ENCODE measurements around the gene LEMD2. TPM values are rescaled to one million over a fixed set of nuclear protein-coding genes. Genes with fewer than 3 reads are reported as not detected.

LEMD2 gene
- polyA plus RNA-seq, 1 of the 3 experiments (the other 2 are of a cell fraction) = 56.5 TPM

DNA sequence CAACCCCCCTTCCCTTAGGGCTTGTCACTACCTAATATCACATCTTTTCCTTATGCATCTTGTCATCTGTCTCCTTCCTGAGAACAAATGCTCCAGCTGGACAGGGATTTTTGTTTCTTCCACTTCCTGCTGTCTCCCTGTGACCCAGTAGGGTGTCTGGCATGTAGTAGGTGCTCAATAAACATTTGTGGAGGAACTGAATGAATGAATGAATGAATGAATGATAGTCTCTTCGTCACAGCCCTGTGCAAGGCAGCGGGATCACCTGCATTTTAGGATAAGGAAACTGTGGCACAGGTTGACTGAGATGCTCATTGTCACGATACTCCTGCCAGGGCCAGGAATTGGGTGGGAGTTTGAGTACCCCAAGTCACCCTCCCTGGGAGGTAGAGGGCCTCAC, 14.2 kb downstream of the LEMD2 start:
- Histone ChIP-seq H3K4me2 (no peak overlapping the region), H3K4me1 (ENCODE audit: control insufficient read depth in 1 of 2, insufficient read depth in 2 of 2, low read depth in 1 of 2, low read length in 1 of 2) (peaks cover 14 to 36% of the 10 kb centered on the region in 2 experiments; a peak in 3 of 4 replicates), H3K27ac (ENCODE audit: low read depth in 2 of 2, low read length in 1 of 2) (no peak overlapping the region), H3F3A (replicated peaks; ENCODE audit: insufficient read depth) (peaks cover 41% of the 10 kb centered on the region), H4K20me1 (ENCODE audit: insufficient read depth) (no peaks in the 10 kb centered on the region; the same call in 1 of the 2 replicates), H3K79me2 (ENCODE audit: insufficient read depth) (0 out of 2 replicates have a peak, but pooled peaks cover 7% of the 10 kb centered on the region), H3K27me3 (ENCODE audit: insufficient read depth) (no peaks in the 10 kb centered on the region), H3K9me3 (no peaks in the 10 kb centered on the region), H3K36me3 (replicated peaks in 1 of 2; ENCODE audit: control insufficient read depth in 1 of 2, insufficient read depth in 2 of 2, low read length in 1 of 2) (peaks cover 60 to 66% of the 10 kb centered on the region in 2 experiments), H3K4me3 (ENCODE audit: low read depth in 2 of 2, low read length in 1 of 2) (no peak overlapping the region), H3K9me2 (no peaks in the 10 kb centered on the region), H3K9ac (no peak overlapping the region), H2AFZ (ENCODE audit: low read depth) (no peak overlapping the region)
- no peak for TF ChIP-seq ELF1 (IDR thresholded peaks at IDR 0.05)
- no peak for DNase-seq
- ChIA-PET POLR2A (no interaction called here), CTCF (interaction anchor here (2.4 to 11.2 kb wide), 3 partner anchors 29 to 253 kb away, joined by 8 to 184 read pairs (median 95); partner anchors contain the start of genes IP6K3 and UQCC2)
- 95% methylated on average over 3 of the region's 3 CpGs for WGBS (ENCODE audit: low lambda C conversion rate)

DNA sequence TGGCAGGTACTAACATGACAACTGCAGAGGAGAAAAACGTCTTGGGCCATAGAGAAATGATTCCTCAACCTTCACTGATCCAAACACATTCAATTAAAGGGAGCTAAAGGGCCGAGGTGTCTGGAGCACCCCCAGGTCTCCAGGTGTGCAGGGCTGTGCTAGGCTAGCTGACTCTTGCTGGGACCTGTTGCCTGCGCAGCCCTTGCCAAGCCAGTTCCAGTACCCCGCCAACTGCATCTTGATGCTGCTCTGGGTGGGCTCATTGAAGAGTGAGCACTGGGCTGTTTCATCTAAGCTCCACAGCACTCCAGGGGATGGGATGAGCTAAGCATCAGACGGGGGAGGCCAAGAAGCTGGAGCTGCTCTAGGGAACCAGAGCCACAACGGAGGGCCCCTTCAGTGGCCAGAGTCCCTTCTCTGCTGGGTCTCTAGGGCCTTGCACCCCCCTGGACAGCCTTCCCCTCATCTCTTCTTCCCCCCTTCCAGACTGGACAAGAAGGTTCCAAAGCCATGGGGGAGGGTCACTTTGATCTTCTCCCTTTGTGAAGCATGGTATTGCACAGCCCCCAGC, 15.9 kb downstream of the LEMD2 start:
- Histone ChIP-seq H3K36me3 (replicated peaks in 1 of 2; ENCODE audit: control insufficient read depth in 1 of 2, insufficient read depth in 2 of 2, low read length in 1 of 2) (peaks cover 43 to 48% of the 10 kb centered on the region in 2 experiments), H4K20me1 (ENCODE audit: insufficient read depth) (no peaks in the 10 kb centered on the region; the same call in 1 of the 2 replicates), H3K9ac (no peak overlapping the region), H3K9me2 (no peaks in the 10 kb centered on the region), H3K27ac (ENCODE audit: low read depth in 2 of 2, low read length in 1 of 2) (peak overlapping the region; percentile 78 to 84; a peak in 3 of 4 replicates), H3K4me2 (peak overlapping the region; percentile 84; the same call in 1 of the 2 replicates), H3K27me3 (ENCODE audit: insufficient read depth) (no peaks in the 10 kb centered on the region), H2AFZ (ENCODE audit: low read depth) (no peak overlapping the region), H3K79me2 (ENCODE audit: insufficient read depth) (no peaks in the 10 kb centered on the region), H3K9me3 (no peaks in the 10 kb centered on the region), H3K4me3 (ENCODE audit: low read depth in 2 of 2, low read length in 1 of 2) (no peak overlapping the region), H3K4me1 (ENCODE audit: control insufficient read depth in 1 of 2, insufficient read depth in 2 of 2, low read depth in 1 of 2, low read length in 1 of 2) (peaks cover 16 to 48% of the 10 kb centered on the region in 2 experiments; a peak in 3 of 4 replicates), H3F3A (replicated peaks; ENCODE audit: insufficient read depth) (peaks cover 41% of the 10 kb centered on the region)
- POLR2A ChIA-PET = no interaction called here
- TF ChIP-seq, protein P1, sequence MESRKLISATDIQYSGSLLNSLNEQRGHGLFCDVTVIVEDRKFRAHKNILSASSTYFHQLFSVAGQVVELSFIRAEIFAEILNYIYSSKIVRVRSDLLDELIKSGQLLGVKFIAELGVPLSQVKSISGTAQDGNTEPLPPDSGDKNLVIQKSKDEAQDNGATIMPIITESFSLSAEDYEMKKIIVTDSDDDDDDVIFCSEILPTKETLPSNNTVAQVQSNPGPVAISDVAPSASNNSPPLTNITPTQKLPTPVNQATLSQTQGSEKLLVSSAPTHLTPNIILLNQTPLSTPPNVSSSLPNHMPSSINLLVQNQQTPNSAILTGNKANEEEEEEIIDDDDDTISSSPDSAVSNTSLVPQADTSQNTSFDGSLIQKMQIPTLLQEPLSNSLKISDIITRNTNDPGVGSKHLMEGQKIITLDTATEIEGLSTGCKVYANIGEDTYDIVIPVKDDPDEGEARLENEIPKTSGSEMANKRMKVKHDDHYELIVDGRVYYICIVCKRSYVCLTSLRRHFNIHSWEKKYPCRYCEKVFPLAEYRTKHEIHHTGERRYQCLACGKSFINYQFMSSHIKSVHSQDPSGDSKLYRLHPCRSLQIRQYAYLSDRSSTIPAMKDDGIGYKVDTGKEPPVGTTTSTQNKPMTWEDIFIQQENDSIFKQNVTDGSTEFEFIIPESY (IDR thresholded peaks at IDR 0.05; ENCODE audit: borderline replicate concordance, low read depth) = no peak
- TF ChIP-seq MEF2A (IDR thresholded peaks at IDR 0.05; ENCODE audit: borderline replicate concordance, low read depth) (no peak), TEAD4 (IDR thresholded peaks at IDR 0.05; ENCODE audit: borderline replicate concordance, insufficient read depth) (no peak), ELF1 (IDR thresholded peaks at IDR 0.05) (no peak), RXRA (IDR thresholded peaks at IDR 0.05; ENCODE audit: borderline replicate concordance, low read depth) (no peak), NRF1 (IDR thresholded peaks at IDR 0.05; ENCODE audit: low read depth, low read length) (no peak)
- TF ChIP-seq, protein P2, sequence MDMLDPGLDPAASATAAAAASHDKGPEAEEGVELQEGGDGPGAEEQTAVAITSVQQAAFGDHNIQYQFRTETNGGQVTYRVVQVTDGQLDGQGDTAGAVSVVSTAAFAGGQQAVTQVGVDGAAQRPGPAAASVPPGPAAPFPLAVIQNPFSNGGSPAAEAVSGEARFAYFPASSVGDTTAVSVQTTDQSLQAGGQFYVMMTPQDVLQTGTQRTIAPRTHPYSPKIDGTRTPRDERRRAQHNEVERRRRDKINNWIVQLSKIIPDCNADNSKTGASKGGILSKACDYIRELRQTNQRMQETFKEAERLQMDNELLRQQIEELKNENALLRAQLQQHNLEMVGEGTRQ (IDR thresholded peaks at IDR 0.05; ENCODE audit: borderline replicate concordance, low read depth, low read length) = no peak
- no peak for DNase-seq
- 58% methylated on average over 3 of the region's 6 CpGs for WGBS (ENCODE audit: low lambda C conversion rate)
- CTCF ChIA-PET = interaction anchor here (1.2 to 14.7 kb wide), 17 partner anchors 7 to 391 kb away, joined by 3 to 204 read pairs (median 21); partner anchors contain the start of genes IP6K3, LEMD2 and UQCC2
